Calu3 (cell line): ENCODE results near the gene CACNA1H. TPM values are rescaled to one million over a fixed set of nuclear protein-coding genes. Genes with fewer than 3 reads are reported as not detected.

Experiments
- BruUV-seq: library from RNA; stranded (reverse); fragments of 400-500 nt; replicated peaks from 2 replicates; lab custom pipeline; 2021; lab: Mats Ljungman, UMichigan
- CTCF ChIA-PET: fragments of 300-600 bp; sonication (Branson Sonifier 250); formaldehyde crosslinking; loops from one replicate; lab custom pipeline; 2022; ENCODE audit warnings: antibody characterized with exemption; lab: Charles Lee
- DNase-seq: peaks from one replicate; pipeline ENCODE4 v3.0.0; 2022
- H3K27ac Mint-ChIP-seq: one replicate; pipeline ENCODE4 v1.8.0; 2022; ENCODE audit warnings: mixed read lengths; ENCODE audit not compliant: unreplicated experiment
- H3K27me3 Mint-ChIP-seq: one replicate; pipeline ENCODE4 v1.8.0; 2022; ENCODE audit warnings: mixed read lengths; ENCODE audit not compliant: unreplicated experiment
- H3K36me3 Mint-ChIP-seq: one replicate; pipeline ENCODE4 v1.8.0; 2022; ENCODE audit warnings: mild to moderate bottlenecking, moderate library complexity, mixed read lengths; ENCODE audit not compliant: insufficient read depth, unreplicated experiment
- H3K4me1 Mint-ChIP-seq: one replicate; pipeline ENCODE4 v1.8.0; 2022; ENCODE audit warnings: mild to moderate bottlenecking, low read depth, mixed read lengths; ENCODE audit not compliant: unreplicated experiment
- H3K4me3 Mint-ChIP-seq: one replicate; pipeline ENCODE4 v1.8.0; 2022; ENCODE audit warnings: mild to moderate bottlenecking, low read depth, moderate library complexity, mixed read lengths; ENCODE audit not compliant: unreplicated experiment
- H3K9me3 Mint-ChIP-seq: one replicate; pipeline ENCODE4 v1.8.0; 2022; ENCODE audit warnings: low read depth, mixed read lengths; ENCODE audit not compliant: unreplicated experiment
- intact Hi-C: fragments of 100-400 bp; cut with micrococcal nuclease; formaldehyde crosslinking; loops from one replicate; pipeline ENCODE4 v1.10.0; 2022; ENCODE audit not compliant: unreplicated experiment
- total RNA-seq: library from RNA; stranded (reverse); gene quantifications from 2 replicates; pipeline ENCODE4 v1.2.3, GENCODE V29; 2022
- TF ChIP-seq, protein P1 (sequence below): fragments of 200-600 bp; IDR thresholded peaks from one replicate; pipeline ENCODE4 v1.8.0; 2022; ENCODE audit warnings: antibody characterized with exemption; ENCODE audit not compliant: unreplicated experiment

The CACNA1H gene
- total RNA-seq, 1 experiment from 2014 or later: not detected

DNA sequence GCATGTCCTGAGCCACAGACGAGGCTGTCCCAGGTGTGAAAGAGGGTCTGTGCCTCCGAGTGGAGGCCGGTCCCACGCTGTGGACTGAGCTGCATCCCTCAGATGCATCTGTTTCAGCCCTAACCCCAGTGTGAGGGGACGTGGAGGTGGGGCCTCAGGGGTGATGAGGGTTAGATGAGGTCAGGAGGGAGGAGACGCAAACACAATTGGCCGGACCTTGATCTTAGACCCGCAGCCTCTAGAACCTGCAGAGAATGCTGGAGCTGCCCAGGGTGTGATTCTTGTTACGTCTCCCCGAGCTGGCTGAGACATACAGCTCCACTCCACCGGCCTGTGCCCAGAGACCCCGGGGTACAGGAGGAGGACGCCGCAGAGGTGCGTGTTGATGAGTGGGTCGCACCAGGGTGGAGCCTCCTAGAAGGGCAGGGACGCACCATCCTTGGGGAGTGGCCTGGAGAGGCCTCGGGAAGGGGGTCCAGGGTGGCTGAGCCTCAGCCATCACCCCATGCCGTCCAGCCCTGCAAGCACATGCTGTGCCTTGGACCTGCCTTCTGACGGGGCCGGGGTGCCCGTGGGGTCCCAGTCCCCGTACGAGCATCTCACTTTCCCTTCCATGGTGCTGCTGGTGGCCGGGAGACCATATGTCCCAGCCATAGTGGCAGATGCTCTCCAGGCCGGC, 40.3 kb upstream of the CACNA1H start:
- no peak overlapping the region for H3K4me3 Mint-ChIP-seq

GRCh38 chr16:1113489-1113888, 39.4 kb upstream of the CACNA1H start:
- H3K27ac Mint-ChIP-seq: no peak overlapping the region
- BruUV-seq: no TSS peak
- CTCF ChIA-PET: interaction anchor here (0.7 kb wide), 1 partner anchor 513 kb away, joined by 3 read pairs; no protein-coding TSS in a partner anchor
- no peaks in the 10 kb centered on the region for H3K9me3 Mint-ChIP-seq
- H3K27me3 Mint-ChIP-seq: peaks cover 100% of the 10 kb centered on the region
- intact Hi-C loops: no loop called here
- H3K36me3 Mint-ChIP-seq: no peaks in the 10 kb centered on the region
- H3K4me1 Mint-ChIP-seq: no peaks in the 10 kb centered on the region
- no peak overlapping the region for H3K4me3 Mint-ChIP-seq
- TF ChIP-seq, protein P1, sequence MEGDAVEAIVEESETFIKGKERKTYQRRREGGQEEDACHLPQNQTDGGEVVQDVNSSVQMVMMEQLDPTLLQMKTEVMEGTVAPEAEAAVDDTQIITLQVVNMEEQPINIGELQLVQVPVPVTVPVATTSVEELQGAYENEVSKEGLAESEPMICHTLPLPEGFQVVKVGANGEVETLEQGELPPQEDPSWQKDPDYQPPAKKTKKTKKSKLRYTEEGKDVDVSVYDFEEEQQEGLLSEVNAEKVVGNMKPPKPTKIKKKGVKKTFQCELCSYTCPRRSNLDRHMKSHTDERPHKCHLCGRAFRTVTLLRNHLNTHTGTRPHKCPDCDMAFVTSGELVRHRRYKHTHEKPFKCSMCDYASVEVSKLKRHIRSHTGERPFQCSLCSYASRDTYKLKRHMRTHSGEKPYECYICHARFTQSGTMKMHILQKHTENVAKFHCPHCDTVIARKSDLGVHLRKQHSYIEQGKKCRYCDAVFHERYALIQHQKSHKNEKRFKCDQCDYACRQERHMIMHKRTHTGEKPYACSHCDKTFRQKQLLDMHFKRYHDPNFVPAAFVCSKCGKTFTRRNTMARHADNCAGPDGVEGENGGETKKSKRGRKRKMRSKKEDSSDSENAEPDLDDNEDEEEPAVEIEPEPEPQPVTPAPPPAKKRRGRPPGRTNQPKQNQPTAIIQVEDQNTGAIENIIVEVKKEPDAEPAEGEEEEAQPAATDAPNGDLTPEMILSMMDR: no peak
- no peak for DNase-seq

More for the DNA sequence above, 40.3 kb upstream of the CACNA1H start:
- H3K27ac Mint-ChIP-seq: no peak overlapping the region
- CTCF ChIA-PET: no interaction called here
- peaks cover 100% of the 10 kb centered on the region for H3K27me3 Mint-ChIP-seq
- intact Hi-C loops: no loop called here
- no peaks in the 10 kb centered on the region for H3K4me1 Mint-ChIP-seq
- DNase-seq: no peak
- H3K9me3 Mint-ChIP-seq: no peaks in the 10 kb centered on the region
- TF ChIP-seq, protein P1: no peak
- BruUV-seq: no TSS peak
- H3K36me3 Mint-ChIP-seq: no peaks in the 10 kb centered on the region

- no peak for DNase-seq
- peaks cover 100% of the 10 kb centered on the region for H3K27me3 Mint-ChIP-seq
- intact Hi-C loops: no loop called here
- no peaks in the 10 kb centered on the region for H3K36me3 Mint-ChIP-seq
- H3K4me3 Mint-ChIP-seq: no peak overlapping the region
- H3K27ac Mint-ChIP-seq: no peak overlapping the region
- no peaks in the 10 kb centered on the region for H3K9me3 Mint-ChIP-seq
- CTCF ChIA-PET: no interaction called here
- H3K4me1 Mint-ChIP-seq: no peaks in the 10 kb centered on the region
- TF ChIP-seq, protein P1: no peak
- BruUV-seq: no TSS peak
These were observed 38.9 kb upstream of the CACNA1H start for GRCh38 chr16:1113889-1114526.

GRCh38 chr16:1116693-1117077, 36.2 kb upstream of the CACNA1H start:
- no peaks in the 10 kb centered on the region for H3K9me3 Mint-ChIP-seq
- TF ChIP-seq, protein P1: no peak
- BruUV-seq: no TSS peak
- peaks cover 100% of the 10 kb centered on the region for H3K27me3 Mint-ChIP-seq
- intact Hi-C loops: no loop called here
- peaks cover 8% of the 10 kb centered on the region for H3K36me3 Mint-ChIP-seq
- H3K27ac Mint-ChIP-seq: no peak overlapping the region
- CTCF ChIA-PET: no interaction called here
- H3K4me3 Mint-ChIP-seq: no peak overlapping the region
- H3K4me1 Mint-ChIP-seq: no peaks in the 10 kb centered on the region
- no peak for DNase-seq
